Ramos (cell line): ENCODE results near the gene METTL2B.
"Not testable (repeated sequence)": the region's sequence is repeated elsewhere in the genome, so short reads cannot be mapped to it uniquely, and the experiment has no call there.

Experiments
- in situ Hi-C: fragments of 300-500 bp; cut with MboI; formaldehyde crosslinking; loops from one replicate; pipeline ENCODE4 v1.14.3; 2022; ENCODE audit warnings: low sequenced_read_pairs; ENCODE audit not compliant: unreplicated experiment

Gene METTL2B

DNA sequence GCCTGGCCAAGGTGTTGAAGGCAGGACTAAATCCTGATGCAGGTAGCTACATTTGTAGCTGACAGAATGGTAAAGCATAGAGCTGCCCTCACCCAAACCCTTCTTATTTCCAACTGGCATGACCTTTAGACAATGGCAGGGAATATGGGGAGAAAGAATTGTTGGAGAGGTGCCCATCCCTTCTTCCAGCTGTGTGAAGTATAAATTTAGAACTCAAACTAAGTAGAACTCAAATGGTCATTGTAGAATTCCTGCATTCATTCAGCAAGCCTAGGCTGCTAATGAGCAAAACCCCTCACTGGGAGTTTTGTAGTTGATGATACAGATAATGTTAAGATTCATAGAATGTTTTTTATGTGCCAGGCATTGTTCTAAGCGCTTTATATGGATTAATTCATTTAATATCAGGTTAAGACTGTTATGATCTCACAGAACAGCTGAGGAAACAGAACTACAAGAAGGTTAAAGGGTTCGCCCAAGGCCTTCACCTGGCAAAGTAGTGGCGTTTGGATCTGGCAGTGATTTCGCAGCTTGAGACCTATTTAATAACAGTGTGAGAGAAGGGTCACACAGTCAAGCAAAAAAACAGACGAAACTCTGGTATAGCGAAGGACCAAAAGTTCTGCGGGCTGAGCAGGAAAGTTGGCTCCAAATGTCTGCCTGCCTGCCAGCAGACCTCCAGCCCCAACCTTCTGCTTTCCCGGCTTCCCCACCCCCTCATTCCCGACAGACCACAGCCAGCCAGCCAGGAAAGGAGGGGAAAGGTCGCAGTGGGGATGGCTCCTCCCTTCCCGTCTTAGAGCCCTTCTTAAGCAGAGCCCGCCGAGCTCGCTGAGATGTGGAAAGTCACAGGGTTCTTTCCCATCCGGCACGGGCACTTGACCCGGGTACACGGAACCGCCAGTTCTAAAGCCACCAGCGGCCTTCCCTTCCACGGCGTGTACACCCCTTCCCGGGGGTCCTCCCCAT, 22.4 kb upstream of the METTL2B start:
- in situ Hi-C loops: no loop called here

DNA sequence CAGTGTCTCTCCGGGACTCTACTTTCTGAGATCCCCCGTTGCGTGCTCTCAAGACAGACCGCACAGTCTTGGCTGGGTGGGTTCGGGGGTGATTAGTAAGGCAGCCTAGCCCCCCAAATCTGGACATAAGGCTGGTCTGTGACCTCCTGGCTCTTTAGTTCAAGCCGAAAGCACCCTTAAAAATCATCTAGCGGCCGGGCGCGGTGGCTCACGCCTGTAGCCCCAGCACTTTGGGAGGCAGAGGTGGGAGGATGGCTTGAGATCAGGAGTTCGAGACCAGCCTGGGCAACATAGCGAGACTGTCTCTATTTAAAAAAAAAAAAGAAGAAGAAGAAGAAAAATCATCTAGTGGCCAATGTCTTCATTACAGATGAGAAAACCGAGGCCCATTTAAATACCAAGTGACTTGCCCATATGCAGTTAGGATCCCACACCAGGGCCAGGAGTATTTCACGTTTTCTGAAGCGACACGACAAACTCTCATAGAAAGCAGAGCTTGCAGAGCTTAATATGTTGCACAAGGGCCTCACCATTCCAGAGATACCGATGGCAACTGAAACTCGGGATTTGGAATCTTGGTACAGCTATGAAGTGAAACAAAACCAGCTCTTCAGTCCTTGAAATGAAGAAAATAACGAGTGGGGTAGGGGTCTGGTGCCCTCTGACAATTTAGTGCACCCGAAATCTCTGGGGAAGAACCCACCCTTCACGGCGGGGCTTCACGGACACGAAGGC, 21.6 kb upstream of the METTL2B start:
- in situ Hi-C loops: no loop called here

DNA sequence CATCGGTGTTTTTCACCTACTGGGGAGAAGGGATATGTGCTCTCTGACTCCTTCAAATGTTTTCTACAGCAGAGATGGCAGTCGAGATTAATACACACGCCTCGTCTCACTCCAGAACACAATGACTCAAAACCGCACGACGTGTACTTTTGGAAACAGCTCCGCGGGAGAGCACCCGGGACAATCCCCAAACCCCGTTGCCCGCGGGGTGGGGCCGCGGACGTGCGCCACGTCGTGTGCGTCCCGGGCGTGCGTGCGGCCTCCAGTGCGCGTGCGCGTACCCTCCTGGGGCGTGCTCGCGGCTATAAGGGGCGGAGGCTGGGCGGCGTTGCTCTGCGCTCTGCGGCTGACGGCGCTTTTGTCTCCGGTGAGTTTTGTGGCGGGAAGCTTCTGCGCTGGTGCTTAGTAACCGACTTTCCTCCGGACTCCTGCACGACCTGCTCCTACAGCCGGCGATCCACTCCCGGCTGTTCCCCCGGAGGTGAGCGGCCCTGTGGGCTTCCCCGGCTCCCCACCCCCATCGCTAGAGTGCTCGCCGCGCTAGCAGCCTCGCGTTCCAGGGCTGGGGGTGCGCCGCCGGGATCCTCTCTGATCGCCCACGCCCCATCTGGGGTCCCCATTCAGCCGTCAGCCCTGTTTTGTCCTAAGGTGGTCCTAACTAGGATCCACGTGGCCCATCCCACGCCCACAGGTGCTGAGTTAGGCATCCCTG, 20.8 kb upstream of the METTL2B start, which contains the start of gene HILPDA:
HILPDA (plus strand) TSS at position 336 of the 712 bp plus-strand sequence. CDS start 1,391 bp downstream, outside the sequence.
- in situ Hi-C loops: no loop called here

DNA sequence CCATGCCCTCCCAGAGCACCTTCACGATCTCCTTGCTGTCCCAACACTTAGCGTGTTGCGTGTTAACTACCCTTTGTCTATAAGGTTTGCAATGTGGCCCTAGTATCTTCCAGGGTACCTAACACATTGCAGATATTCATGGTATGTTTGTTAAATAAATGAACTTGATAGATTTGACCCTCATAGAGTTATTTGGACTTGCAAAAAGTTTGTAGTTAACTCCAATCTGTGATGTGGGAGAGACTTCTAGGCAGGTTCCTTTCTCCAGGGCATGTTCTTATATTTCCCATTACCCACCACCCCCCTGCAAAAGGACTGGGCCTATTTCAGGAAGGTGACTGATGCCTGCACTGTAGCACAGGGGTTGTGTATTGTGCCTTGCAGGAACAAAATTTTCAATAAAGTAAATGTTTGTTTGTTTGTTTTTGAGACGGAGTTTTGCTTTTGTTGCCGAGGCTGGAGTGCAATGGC, 20.3 kb upstream of the METTL2B start:
- in situ Hi-C loops: no loop called here

DNA sequence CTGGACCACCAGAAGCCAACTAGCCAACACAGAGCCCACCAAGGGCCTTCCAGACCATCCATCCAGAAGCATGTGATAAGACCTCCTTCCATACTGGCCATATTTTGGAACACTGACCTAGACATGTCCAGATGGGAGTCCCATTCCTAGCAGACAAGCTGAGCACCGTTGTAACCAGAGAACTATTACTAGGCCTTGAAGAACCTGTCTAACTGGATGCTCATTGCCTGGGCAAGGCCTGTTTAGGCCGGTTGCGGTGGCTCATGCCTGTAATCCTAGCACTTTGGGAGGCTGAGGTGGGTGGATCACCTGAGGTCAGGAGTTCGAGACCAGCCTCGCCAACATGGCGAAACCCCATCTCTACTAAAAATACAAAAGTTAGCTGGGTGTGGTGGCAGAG, 19.2 kb upstream of the METTL2B start:
- in situ Hi-C loops: not testable (repeated sequence)

DNA sequence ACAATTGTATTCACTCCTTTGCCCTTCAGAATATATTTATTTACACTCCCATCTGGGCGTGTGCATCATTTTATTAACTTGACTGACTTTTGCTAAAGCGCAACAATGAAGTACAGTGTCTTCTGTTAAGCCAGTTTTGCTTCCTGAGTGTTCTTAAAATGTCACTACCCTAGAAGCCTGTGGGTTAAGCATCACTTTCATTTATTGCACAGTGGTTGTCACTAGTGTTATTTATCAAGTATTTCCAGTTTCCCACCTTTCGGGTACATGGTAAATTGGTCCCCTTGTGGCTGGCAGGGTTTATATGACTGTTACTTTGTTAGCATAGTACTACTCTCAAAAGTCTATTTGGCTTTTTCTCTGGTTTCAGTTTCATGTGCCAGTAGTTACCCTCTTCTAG, 17.6 kb upstream of the METTL2B start:
- in situ Hi-C loops: no loop called here

DNA sequence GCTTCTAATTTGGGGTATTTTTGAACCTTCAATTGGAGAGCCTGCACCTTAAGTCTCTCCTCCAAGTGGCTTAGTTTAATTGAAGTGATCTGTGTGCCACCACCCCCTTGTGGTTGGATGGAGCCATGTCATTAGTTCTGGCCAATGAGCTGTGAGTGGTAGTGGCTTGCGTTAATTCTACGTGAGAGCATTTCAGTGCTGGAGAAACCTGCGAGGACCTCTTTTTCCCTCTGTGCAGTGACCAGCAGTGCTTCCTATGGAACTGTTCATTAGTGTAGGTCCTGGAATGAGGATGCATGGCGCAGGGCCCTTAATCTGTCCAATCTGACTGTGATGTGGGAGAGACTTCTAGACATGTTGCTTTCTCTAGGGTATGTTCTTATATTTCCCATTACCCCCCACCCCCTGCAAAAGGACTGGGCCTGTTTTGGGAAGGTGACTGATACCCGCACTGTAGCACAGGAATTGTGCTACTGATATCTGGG, 17.1 kb upstream of the METTL2B start:
- in situ Hi-C loops: no loop called here

DNA sequence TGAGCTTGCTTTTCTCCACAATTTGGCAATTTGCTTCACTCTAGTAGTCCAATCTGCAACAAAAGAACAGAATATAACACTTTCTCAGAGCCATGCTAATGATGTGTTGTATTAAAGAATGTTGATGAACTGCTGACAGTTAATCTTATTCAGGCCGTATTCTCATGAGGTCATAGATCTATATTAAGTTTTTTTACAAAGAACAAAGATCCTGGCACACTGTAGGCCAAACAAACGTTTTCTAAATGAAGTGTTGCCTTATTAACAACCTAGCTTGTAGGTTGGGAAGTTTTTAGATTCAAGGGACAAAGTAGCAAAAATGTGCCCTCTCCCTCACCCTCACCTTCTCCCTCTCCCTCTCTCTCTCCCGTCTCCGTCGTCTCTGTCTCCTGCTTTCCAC, 14.1 kb upstream of the METTL2B start:
- in situ Hi-C loops: loop anchor here (5.0 kb wide), 1 partner anchor 35 kb away; no protein-coding TSS in a partner anchor

DNA sequence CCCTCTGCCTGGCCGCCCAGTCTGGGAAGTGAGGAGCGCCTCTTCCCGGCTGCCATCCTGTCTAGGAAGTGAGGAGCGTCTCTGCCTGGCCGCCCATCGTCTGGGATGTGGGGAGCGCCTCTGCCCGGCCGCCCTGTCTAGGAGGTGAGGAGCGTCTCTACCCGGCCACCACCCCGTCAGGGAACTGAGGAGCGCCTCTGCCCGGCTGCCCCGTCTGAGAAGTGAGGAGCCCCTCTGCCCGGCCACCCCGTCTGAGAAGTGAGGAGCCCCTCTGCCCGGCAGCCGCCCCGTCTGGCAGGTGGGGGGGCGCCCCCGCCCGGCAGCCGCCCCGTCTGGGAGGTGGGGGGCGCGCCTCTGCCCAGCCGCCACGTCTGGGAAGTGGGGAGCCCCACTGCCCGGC, 13.2 kb upstream of the METTL2B start:
- in situ Hi-C loops: loop anchor here (5.0 kb wide), 1 partner anchor 36 kb away; no protein-coding TSS in a partner anchor

DNA sequence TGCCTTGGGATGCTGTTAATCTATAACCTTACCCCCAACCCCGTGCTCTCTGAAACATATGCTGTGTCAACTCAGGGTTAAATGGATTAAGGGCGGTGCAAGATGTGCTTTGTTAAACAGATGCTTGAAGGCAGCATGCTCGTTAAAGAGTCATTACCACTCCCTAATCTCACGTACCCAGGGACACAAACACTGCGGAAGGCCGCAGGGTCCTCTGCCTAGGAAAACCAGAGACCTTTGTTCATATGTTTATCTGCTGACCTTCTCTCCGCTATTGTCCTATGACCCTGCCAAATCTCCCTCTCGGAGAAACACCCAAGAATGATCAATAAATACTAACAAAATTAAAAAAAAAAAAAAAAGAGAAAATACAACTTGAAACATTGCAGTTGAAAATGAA, 12.6 kb upstream of the METTL2B start:
- in situ Hi-C loops: loop anchor here (5.0 kb wide), 1 partner anchor 37 kb away; no protein-coding TSS in a partner anchor

DNA sequence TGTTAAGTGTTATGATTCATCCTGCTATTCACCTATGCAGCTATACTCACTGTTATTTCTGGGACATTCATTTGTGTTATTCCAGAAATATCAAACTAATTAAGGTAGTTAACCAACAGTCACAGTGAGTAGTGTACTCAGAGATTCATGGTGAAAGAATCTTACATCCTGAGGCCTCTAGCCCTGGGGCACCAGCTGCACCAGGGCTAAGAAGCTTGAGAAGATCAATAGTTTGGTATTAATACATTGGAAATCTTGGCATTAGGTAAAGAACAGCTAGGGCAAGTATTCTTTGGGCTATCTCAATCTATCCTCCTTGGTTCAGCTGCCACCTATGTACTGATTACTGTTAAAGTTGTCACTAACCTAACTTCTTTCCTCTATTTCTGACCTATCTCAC, 9.7 kb upstream of the METTL2B start:
- in situ Hi-C loops: not testable (repeated sequence)

DNA sequence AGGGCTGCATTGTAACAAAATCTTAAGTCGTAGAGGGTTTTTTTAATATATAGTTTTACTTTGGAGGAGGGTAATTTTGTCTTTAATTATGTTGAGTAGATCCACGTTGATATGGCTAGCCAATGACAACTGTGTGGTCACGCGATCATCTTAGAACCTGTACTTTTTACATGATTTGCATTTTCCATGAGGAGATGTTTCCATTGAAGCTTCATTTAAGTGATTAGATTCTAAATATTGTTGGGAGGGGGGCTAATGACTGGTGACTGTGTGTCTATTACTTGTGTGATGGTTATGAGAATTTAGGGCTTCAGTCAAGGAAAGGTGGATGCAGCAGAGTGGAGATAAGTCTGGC, 765 bp downstream of the METTL2B start:
- in situ Hi-C loops: loop anchor here (10.0 kb wide), 2 partner anchors 67 to 397 kb away; no protein-coding TSS in a partner anchor

DNA sequence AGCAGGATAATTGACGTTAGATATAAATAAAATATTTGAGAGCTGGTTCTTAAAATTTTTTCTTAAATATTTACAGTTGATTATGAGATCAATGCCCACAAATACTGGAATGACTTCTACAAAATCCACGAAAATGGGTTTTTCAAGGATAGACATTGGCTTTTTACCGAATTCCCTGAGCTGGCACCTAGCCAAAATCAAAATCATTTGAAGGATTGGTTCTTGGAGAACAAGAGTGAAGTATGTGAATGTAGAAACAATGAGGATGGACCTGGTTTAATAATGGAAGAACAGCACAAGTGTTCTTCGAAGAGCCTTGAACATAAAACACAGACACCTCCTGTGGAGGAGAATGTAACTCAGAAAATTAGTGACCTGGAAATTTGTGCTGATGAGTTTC, 2.5 kb downstream of the METTL2B start:
- in situ Hi-C loops: loop anchor here (10.0 kb wide), 2 partner anchors 66 to 396 kb away; no protein-coding TSS in a partner anchor

DNA sequence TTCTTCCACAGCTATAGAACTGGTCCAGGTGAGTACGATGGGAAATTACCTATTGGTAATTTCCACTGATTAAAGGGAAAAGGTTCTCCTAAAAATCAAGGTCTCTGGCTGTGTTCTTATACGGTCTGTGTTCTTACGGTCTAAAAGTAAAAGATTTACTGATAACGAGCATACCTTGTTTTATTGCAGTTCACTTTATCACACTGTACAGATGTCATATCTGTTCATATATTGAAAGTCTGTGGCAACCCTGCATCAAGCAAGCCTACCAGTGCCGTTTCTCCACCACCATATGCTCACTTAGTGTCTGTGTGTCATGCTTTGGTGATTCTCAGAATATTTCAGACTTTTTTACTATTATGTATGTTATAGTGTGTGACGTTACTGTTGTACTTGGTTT, 11.6 kb downstream of the METTL2B start:
- in situ Hi-C loops: not testable (repeated sequence)

DNA sequence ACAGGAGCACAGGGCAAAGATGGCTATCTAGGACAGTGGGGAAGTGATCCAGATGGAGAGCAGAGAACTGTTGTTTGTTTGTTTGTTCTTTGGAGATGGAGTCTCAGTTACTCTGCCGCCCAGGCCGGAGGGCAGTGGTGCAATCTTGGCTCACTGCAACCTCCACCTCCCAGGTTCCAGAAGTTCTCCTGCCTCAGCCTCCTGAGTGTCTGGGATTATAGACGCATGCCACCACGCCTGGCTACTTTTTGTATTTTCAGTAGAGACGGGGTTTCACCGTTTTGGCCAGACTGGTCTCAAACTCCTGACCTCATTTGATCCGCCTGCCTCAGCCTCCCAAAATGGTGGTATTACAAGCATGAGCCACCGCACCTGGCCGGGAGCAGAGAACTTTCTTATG, 20.9 kb downstream of the METTL2B start:
- in situ Hi-C loops: no loop called here

DNA sequence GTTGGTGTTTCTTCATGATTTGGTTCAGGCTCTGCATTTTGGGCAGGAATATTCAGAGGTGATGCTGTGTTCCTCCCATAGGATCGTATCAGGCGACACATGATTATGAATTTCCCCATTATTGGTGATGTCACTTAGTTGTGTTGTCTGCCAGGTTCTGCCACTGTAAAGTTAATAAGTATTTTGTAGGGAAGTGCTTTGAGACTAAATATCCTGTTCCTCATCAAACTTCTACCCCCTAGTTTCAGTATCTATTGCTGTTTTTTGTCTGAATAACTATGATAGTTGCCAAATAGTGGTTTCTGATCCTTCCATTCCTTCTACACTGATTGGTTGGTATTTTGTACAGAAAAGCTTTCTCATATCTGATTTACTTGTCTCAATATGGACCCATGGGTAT, 28.9 kb downstream of the METTL2B start:
- in situ Hi-C loops: not testable (repeated sequence)

DNA sequence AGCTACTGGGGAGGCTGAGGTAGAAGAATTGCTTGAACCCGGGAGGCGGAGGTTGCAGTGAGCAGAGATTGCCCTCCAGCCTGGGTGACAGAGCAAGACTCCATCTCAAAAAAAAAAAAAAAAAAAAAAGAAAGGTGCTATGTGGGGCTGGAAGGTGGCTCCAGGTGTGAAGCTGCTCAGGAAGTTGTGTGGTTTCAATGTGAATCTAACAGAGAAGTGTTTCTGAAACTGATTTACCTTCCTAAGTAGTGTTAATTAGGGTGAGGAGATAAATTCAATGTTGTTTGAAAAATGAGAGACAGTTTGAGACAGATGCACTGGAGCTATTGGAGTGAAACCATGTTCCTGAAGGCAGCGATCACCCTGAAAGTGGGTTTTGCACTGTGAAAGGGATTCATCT, 30.3 kb downstream of the METTL2B start:
- in situ Hi-C loops: not testable (repeated sequence)

DNA sequence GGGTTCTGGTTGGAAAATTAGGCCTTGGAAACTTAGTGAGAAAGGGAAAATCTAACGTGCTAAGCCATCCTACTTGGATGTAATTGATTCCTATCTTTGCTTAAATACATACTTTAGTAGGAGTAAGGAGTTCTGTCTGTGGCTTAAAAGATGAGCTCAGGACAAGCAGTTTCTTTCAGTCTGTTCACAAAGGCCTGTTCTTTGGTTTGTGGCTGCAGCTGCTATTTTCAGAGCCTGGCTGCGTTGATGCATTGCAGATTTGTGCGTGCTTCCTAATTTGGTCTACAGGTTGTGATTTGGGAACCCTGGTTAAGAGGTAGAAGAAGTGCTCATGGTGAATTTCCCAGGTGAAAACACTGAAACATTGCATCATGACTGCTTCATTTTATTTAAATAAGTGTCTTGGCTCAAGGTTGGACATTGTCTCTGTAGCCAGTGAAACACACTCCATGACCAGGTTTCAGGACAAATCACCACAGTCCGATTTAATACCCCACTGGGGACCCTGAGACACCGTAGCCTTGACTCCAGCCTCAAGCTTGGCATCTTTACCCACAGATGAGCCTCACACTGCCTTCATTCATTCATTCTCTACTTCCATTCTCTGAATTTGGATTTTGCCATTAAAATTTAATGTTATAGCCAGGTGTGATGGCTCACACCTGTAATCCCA, 30.9 kb downstream of the METTL2B start:
- in situ Hi-C loops: not testable (repeated sequence)

DNA sequence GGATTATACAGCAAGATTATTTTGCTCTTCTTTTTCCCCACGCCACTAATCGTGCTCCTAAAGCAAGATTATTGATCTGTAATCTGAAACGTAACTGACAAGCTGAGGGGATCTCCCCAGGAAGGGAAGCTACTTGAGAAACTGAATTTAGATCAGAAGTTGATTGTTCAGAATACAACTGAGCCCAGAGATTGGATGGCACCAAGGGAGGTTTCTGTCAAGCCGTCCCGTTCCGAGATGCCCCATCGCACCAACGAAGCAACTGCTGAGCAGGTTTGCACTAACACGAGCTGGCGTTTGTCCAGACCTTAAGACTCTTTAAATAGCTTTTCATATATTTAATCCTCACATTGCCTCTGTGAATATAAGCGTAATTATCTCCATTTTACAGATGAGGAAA, 35.1 kb downstream of the METTL2B start:
- in situ Hi-C loops: not testable (repeated sequence)
